Stimulated activated CD4-positive, alpha-beta T cell treated with anti-CD3 and anti-CD28 coated beads, Interleukin-1b, Interleukin-23, amount 100 ng/mL, for 48 hours (primary cell): Measurements from ENCODE around the gene FARP1.
"Not testable (repeated sequence)": the region's sequence is repeated elsewhere in the genome, so short reads cannot be mapped to it uniquely, and the experiment has no call there.

Source experiments
- DNase-seq: peaks from one replicate; pipeline ENCODE4 v3.0.0-alpha.2; 2020

Gene FARP1

DNA sequence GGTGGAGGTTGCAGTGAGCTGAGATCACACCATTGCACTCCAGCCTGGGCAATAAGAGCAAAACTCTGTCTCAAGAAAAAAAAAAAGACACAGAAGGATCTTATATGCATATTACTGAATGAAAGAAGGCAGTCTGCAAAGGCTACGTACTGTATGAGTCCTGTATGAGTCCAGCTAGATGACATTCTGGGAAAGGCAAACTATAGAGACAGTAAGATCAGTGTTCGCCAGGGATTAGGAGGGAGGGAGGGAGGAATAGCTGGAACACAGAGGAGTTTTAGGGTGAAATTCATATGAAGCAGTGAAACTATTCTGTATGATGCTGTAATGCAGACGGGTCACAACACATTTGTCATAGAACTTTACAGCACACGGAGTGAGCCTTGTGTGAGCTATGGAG, 200.1 kb downstream of the FARP1 start:
- no peak for DNase-seq

GRCh38 chr13:98343461-98343860, 200.6 kb downstream of the FARP1 start:
- no peak for DNase-seq

GRCh38 chr13:98344392-98344791, 201.5 kb downstream of the FARP1 start:
- DNase-seq = no peak

DNA sequence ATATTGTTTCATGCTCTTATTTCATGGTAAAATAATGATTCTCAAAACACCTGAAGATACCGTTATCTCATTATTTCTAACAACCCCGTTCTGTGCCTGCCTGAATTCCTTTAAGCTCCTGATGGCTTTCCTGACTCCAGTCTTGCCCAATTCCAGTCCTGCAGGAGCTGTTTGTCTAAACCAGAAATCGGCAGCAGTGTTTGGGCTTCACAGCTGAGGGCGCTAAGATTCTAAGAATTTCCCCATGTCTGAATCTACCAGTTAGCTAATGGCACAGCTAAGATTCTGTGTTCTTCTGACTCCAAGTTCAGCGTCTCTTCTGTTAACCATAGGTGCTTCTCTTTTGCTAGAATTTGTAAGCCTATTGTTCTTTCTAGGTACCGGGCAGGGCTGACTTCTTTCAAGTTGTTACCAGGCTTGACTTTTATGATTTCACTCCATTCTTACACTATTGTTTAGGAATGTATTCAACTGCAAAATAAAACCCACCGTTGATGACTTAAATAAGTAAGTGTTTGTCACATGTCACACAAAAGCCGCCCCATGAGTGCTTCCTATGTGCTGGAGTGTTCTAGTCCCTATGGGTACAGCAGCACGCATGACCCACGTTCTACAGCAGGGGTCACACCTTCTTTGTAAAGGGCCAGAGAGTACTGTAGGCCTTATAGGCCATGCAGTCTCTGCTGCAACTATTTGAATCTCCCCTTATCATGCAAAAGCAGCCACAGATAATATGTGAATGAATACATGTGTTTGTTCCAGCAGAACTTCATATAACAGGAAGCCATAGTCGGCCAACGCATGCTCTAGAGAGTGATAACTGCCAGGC, 202.4 kb downstream of the FARP1 start:
- DNase-seq = no peak

DNA sequence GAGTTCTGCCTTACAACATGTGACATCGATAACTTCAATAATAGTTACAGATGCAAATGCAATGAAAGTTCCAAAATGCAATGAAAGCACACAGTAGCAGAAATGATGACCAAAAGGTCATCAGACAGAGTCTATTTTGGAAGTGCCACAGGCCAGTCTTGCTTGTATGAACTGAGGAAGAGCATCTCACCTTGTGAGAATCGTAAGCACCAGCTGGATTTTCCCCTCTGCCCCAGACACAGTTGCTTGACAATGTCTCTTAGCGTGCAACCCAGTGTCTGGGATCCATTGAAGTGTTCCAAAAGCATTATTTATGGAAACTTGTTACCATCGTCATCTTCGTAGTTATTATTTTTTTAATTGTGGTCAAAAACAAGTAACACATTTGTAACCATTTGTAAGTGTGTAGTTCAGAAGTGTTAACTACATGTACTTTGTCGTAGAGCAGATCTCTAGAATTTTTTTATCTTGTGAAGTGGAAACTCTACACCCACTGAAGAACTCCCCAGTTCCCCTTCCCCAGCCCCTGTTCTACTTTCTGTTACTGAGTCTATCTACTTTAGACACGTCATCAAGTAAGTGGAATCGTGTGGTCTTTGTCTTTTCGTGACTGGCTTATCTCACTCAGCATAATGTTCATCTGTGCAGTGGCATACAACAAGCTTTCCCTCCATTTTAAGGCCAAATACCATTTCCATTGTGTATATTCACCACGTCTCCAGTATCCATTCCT, 204.2 kb downstream of the FARP1 start:
- no peak for DNase-seq

- no peak for DNase-seq
Measured at GRCh38 chr13:98347756-98348155, 204.9 kb downstream of the FARP1 start.

DNA sequence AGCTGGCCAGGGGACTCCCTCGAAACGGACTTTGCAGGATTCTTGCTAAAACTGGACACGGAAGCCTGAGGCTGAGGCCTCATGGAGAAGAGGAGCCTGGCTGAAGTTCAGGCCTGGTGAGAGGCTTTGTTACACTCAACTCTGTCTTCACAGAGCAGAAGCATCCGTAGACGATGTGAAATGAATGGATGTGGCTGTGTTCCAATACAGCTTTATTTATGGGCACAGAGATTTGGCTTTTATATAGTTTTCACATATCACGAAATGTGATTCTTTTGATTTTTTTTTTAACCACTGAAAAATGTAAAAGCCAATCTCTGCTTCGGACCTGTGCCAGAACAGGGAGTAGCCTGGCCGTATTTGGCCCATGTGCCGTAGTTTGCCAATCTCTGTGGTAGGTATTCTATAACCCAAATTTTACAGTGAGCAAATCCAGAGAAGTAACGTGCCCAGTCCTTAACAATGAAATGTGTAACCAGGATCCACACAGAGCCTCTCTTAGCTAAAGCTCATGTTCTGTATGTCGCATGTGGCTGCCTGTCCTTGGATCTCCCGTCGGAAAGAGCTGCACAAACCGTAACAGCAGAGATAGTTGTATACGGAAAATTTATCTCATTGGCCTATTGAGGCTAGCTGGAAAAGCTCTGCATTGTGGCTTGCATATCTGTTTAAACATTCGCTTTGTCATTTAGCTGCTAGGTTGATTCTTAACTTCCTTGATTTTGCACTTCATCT, 205.7 kb downstream of the FARP1 start:
- no peak for DNase-seq

DNA sequence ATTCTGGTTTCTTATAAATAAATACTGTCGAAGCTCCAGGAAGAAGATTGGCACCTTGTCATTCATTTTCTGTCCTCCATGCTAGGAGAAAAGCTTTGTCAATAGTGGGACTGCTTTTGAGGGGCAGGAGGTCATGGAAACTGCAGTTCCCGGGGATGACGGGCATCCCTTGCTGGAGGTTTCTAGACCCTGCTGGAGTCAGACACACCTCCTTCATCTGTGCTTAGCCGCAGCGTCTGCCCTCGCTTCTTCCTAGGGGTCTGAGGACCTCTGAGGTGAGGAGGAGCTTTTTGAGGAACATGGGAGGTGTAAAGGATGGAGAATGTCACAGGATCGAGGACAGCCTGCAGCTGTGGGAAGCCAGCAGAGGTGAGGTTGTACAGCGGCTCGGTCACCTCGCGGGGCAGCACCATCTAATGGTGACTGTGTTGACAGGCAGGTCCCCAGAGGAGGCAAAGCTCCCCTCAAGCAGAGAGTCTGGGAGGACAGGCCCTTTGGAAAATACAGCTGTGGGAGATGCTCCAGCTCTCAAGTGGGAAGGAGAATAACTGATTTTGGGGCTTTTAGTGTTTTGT, 206.9 kb downstream of the FARP1 start:
- DNase-seq = no peak

- DNase-seq = no peak
Measured at GRCh38 chr13:98350746-98351330, 207.9 kb downstream of the FARP1 start.

- no peak for DNase-seq
Measured at GRCh38 chr13:98351636-98352035, 208.7 kb downstream of the FARP1 start.

GRCh38 chr13:98352226-98352625, 209.3 kb downstream of the FARP1 start:
- DNase-seq = no peak

DNA sequence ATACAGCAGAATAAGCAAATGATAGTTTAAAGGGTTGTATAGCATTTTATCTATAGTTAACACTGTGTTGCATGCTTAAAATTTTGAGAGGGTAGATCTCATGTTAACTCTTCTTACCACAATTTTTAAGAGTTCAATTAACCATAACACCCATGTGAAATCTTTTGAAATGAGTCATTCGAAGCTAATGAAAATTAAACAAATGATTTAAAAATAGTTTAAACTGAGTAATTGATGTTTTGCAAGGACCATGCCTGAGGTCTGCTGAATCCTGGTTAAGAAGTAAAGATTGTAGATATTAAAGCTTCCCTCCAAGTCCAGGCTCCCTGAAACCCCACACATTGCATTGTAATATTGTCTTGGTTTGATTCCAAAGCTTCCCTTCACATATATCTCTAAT, 210.9 kb downstream of the FARP1 start:
- no peak for DNase-seq

GRCh38 chr13:98358937-98359336, 216.0 kb downstream of the FARP1 start:
- no peak for DNase-seq

DNA sequence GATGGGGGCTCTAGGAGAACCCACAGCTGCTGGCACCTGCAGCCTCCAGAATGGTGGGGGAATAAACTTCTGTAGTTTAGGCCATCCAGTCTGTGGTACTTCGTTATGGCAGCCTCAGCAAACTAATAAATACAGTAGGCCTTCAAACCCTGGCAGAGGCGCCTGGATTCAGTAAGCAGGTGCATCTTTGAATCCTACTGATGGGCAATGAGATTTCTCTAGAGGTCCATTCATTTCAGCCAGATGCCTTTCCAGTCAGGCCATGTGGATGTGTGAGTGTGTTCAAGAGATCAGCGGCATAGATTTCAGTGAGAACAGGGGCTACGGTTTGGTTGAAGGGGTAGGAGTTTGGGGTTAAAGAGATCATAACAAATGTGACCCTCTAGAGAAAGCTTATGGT, 217.7 kb downstream of the FARP1 start:
- no peak for DNase-seq

- no peak for DNase-seq
Measured at GRCh38 chr13:98363326-98363725, 220.4 kb downstream of the FARP1 start.

DNA sequence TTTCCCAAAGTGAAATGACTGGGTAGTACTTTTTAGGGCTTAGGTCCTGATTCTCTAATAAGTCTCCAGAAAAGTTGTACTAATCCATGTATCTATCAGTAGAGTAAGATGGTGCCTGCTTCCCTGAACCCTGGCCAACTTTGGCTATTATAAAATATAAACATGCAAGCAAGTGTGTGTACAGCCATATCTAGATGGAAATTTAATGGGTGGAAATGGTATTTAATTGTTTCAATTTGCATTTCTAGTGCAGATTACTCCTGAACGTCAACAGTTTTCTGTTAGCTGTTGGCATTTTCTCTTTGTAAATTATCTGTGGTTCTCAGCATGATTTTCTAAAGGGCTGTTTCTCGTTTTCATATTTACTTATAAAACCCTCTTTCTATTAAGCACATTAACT, 221.3 kb downstream of the FARP1 start:
- no peak for DNase-seq

DNA sequence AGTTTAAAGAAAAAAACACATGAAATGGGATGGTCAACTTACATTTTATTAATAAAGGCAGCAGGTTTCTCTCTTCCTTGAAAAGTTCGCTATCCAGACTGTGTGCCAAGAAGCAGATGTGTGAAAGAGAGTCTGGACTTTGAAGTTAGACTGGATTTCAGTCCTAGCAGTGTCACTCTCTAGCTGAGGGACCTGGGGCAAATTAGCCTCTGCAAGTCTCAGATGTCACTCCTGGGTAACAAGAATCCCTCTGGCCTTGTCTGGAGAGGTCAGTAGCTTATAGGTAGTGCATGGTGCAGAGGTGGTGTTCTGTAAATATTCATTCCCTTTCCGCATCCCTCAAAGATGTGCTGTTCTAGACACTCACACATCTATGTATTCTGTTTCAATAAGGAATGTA, 221.8 kb downstream of the FARP1 start:
- no peak for DNase-seq

DNA sequence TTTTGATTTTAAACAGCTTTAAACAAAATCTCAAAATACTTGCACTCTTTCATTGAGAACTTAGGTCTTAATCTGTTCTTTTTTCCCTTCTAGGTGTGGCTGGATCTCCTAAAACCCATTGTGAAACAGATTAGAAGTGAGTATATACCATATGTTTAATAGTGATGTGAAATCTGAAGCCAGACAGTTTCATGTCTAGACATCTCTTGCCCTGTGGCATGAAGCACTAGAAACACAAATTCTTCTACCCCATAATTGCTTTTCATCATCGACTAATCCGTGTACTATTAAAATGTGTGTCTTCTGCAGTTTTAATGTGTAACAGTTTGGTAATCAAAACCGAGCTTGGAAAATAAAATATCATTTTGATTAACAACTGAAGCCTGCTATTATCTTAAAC, 222.4 kb downstream of the FARP1 start:
- no peak for DNase-seq

DNA sequence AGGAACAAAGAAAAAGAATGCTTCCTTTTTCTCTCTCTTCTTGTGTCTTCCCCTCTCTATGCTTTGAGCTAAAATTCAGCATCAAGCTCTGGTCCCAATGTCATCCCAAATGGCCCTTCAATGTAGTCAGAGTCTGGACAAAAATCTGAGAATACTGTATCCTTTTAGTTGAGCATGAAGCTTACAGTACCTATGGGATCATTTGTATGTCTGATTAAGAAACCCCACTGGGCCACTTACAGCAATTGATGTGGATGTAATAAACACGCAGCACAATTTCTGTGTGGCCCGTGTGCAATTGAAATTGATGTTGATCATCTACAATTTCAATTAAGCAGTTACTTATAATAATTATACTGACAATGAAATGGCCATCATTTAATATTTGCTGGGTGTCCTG, 223.1 kb downstream of the FARP1 start:
- DNase-seq = no peak

- no peak for DNase-seq
Measured at GRCh38 chr13:98366443-98366842, 223.5 kb downstream of the FARP1 start.

DNA sequence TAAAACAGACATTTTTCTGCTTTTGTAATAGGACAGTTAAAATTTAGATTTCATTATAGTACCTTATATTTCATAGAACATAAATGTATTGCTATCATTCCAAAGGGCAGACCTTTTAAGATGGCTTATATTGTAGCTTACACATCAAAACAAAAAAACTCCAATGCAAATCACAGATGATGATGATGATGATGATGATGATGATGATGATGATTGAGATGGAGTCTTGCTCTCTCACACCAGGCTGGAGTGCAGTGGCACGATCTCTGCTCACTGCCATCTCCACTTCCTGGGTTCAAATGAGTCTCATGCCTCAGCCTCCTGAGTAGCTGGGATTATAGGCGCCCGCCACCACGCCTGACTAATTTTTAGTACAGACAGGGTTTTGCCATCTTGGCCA, 224.1 kb downstream of the FARP1 start:
- no peak for DNase-seq

GRCh38 chr13:98368019-98368418, 225.1 kb downstream of the FARP1 start:
- no peak for DNase-seq

DNA sequence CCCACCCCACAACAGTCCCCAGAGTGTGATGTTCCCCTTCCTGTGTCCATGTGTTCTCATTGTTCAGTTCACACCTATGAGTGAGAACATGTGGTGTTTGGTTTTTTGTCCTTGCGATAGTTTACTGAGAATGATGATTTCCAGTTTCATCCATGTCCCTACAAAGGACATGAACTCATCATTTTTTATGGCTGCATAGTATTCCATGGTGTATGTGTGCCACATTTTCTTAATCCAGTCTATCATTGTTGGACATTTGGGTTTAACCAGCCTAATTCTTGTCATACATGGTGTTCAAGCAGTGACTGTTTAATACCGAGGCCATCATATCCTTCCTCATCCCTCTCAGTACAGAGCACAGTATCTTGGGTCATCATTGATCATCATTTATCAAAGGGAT, 226.6 kb downstream of the FARP1 start:
- DNase-seq = not testable (repeated sequence)
